Activated T-helper 9 cell treated with anti-CD3 and anti-CD28 coated beads, Interleukin-2, amount 50 U/mL, for 16 hours (primary cell): Measurements from ENCODE around the gene C2CD4B.

Experiments used
- DNase-seq: peaks from one replicate; pipeline ENCODE4 v3.0.0-alpha.2; 2020; ENCODE audit warnings: low read depth

Gene C2CD4B

GRCh38 chr15:62119227-62119864 lies 45.7 kb downstream of the C2CD4B start:
- DNase-seq: no peak

GRCh38 chr15:62118520-62119226 lies 46.4 kb downstream of the C2CD4B start:
- no peak for DNase-seq

GRCh38 chr15:62115847-62116246 lies 49.2 kb downstream of the C2CD4B start:
- DNase-seq: no peak
